SU-DHL-6 (cell line): ENCODE data around the gene LRRC1.

ENCODE experiments used
- H2AFZ ChIP-seq: fragments of 200-600 bp; sonication (generic); 2 replicates; pipeline ENCODE4 v1.6.1; 2014; ENCODE audit warnings: low read depth, mild to moderate bottlenecking, moderate library complexity, mixed read lengths, antibody characterized with exemption, low read length; ENCODE audit not compliant: severe bottlenecking
- H3F3A ChIP-seq: fragments of 200-600 bp; shearing (Covaris generic); 2 replicates; pipeline ENCODE4 v1.6.0; 2016; ENCODE audit warnings: antibody characterized with exemption, mild to moderate bottlenecking; ENCODE audit not compliant: insufficient read depth
- H3K27ac ChIP-seq: fragments of 200-600 bp; sonication (generic); 2 replicates; pipeline ENCODE4 v1.5.1; 2016; ENCODE audit warnings: low read depth, mild to moderate bottlenecking, low read length, moderate library complexity, mixed read lengths
- H3K27me3 ChIP-seq: fragments of 200-600 bp; sonication (generic), shearing (Covaris generic); 2 replicates; pipeline ENCODE4 v1.6.0; 2014; ENCODE audit warnings: mild to moderate bottlenecking, low read length
- H3K36me3 ChIP-seq: fragments of 200-600 bp; sonication (generic); 2 replicates; pipeline ENCODE4 v1.6.1; 2014; ENCODE audit warnings: mild to moderate bottlenecking, low read length, mixed read lengths
- H3K4me2 ChIP-seq: fragments of 300-600, 200-600 bp; shearing (Covaris generic), sonication (generic); 2 replicates; pipeline ENCODE4 v1.6.0; 2014; ENCODE audit warnings: low read length, low read depth, mild to moderate bottlenecking; ENCODE audit not compliant: poor library complexity, severe bottlenecking
- H3K4me3 ChIP-seq: fragments of 200-600 bp; sonication (generic); 2 replicates; pipeline ENCODE4 v1.5.1; 2014; ENCODE audit warnings: antibody characterized with exemption, low read length, mild to moderate bottlenecking, mixed read lengths; ENCODE audit not compliant: insufficient read depth, poor library complexity, severe bottlenecking
- H3K79me2 ChIP-seq: fragments of 200-600 bp; sonication (generic); 2 replicates; pipeline ENCODE4 v1.6.1; 2014; ENCODE audit warnings: mild to moderate bottlenecking, low read length, moderate library complexity; ENCODE audit not compliant: insufficient read depth
- H3K9ac ChIP-seq: fragments of 200-600 bp; sonication (generic); 2 replicates; pipeline ENCODE4 v1.7.0; 2014; ENCODE audit warnings: mild to moderate bottlenecking, low read length
- H3K9me2 ChIP-seq: fragments of 200-600 bp; sonication (generic); replicated peaks from 2 replicates; pipeline ENCODE4 v1.6.1; 2014; ENCODE audit warnings: low read length; ENCODE audit not compliant: insufficient read depth
- H3K9me3 ChIP-seq: fragments of 200-600 bp; sonication (generic); 2 replicates; pipeline ENCODE4 v1.6.1; 2014; ENCODE audit warnings: low read length, mixed read lengths; ENCODE audit not compliant: insufficient read depth
- H4K20me1 ChIP-seq: fragments of 200-600 bp; sonication (generic); 2 replicates; pipeline ENCODE4 v1.6.1; 2014; ENCODE audit warnings: low read depth, mild to moderate bottlenecking, antibody characterized with exemption, low read length, moderate library complexity, mixed read lengths
- CTCF ChIP-seq: fragments of 200-600 bp; sonication (generic); IDR thresholded peaks from one replicate; pipeline ENCODE4 v1.5.1; 2017; ENCODE audit warnings: antibody characterized with exemption, mild to moderate bottlenecking, low read length, moderate library complexity; ENCODE audit not compliant: insufficient read depth, poor library complexity, severe bottlenecking
- EZH2phosphoT487 ChIP-seq: fragments of 200-600 bp; sonication (generic), shearing (Covaris generic); conservative IDR thresholded peaks from 2 replicates; pipeline ENCODE4 v1.6.1; 2018; ENCODE audit warnings: mild to moderate bottlenecking, antibody characterized with exemption, low read length, moderate library complexity, mixed read lengths

The LRRC1 gene

GRCh38 chr6:53924821-53925422, 130.1 kb downstream of the LRRC1 start:
- H3K27ac ChIP-seq = no peak overlapping the region
- H2AFZ ChIP-seq = no peak overlapping the region
- H3K9me2 ChIP-seq = no peaks in the 10 kb centered on the region
- H3K9me3 ChIP-seq = no peaks in the 10 kb centered on the region
- no peaks in the 10 kb centered on the region for H3F3A ChIP-seq
- no peak overlapping the region for H3K4me2 ChIP-seq
- H3K36me3 ChIP-seq = no peaks in the 10 kb centered on the region
- no peaks in the 10 kb centered on the region for H3K27me3 ChIP-seq
- no peaks in the 10 kb centered on the region for H3K79me2 ChIP-seq
- TF ChIP-seq CTCF (no peak), EZH2phosphoT487 (no peak)
- no peak overlapping the region for H3K9ac ChIP-seq
- no peak overlapping the region for H3K4me3 ChIP-seq
- no peaks in the 10 kb centered on the region for H4K20me1 ChIP-seq

- no peaks in the 10 kb centered on the region for H4K20me1 ChIP-seq
- H3K9me2 ChIP-seq = no peaks in the 10 kb centered on the region
- no peak for TF ChIP-seq CTCF
- H3K9me3 ChIP-seq = no peaks in the 10 kb centered on the region
- H3K27ac ChIP-seq = no peak overlapping the region
- H3K9ac ChIP-seq = no peak overlapping the region
- no peaks in the 10 kb centered on the region for H3F3A ChIP-seq
- H3K4me2 ChIP-seq = no peak overlapping the region
- no peaks in the 10 kb centered on the region for H3K36me3 ChIP-seq
- H3K79me2 ChIP-seq = no peaks in the 10 kb centered on the region
- H2AFZ ChIP-seq = no peak overlapping the region
- no peaks in the 10 kb centered on the region for H3K27me3 ChIP-seq
- H3K4me3 ChIP-seq = no peak overlapping the region
Measured at GRCh38 chr6:53925891-53926290, 131.1 kb downstream of the LRRC1 start.

GRCh38 chr6:53926505-53926904, 131.7 kb downstream of the LRRC1 start:
- H3K79me2 ChIP-seq = no peaks in the 10 kb centered on the region
- no peak overlapping the region for H3K9ac ChIP-seq
- no peaks in the 10 kb centered on the region for H3K9me3 ChIP-seq
- no peaks in the 10 kb centered on the region for H3K9me2 ChIP-seq
- TF ChIP-seq EZH2phosphoT487 = no peak
- no peak for TF ChIP-seq CTCF
- H3K36me3 ChIP-seq = no peaks in the 10 kb centered on the region
- no peak overlapping the region for H3K4me2 ChIP-seq
- no peak overlapping the region for H3K27ac ChIP-seq
- no peak overlapping the region for H3K4me3 ChIP-seq
- H3F3A ChIP-seq = no peaks in the 10 kb centered on the region
- no peaks in the 10 kb centered on the region for H3K27me3 ChIP-seq
- H2AFZ ChIP-seq = no peak overlapping the region
- H4K20me1 ChIP-seq = no peaks in the 10 kb centered on the region
